Measurements from ENCODE around the gene RIPOR2.
"Not testable (repeated sequence)": the region's sequence is repeated elsewhere in the genome, so short reads cannot be mapped to it uniquely, and the experiment has no call there.

RIPOR2 gene

DNA sequence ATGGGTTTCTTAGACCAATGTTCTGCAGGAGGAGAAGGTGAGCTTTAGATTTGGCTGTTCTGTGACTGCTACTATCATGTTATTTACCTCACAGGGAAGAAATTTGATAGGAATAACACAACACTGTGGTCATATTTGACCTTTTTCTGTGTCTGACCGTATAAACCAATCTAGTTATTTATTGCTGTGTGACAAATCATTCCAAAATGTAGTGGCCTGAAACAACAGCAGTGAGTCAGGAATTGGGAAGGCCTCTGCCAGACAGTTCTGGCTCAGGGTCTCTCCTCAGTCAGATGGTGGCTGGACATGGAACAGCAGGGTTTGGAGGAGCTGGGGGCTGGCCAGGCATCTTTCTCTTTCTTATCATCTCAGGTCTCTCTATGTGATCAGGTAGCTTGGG lies 33.0 kb downstream of the RIPOR2 start:
- DNase-seq, result no peak

DNA sequence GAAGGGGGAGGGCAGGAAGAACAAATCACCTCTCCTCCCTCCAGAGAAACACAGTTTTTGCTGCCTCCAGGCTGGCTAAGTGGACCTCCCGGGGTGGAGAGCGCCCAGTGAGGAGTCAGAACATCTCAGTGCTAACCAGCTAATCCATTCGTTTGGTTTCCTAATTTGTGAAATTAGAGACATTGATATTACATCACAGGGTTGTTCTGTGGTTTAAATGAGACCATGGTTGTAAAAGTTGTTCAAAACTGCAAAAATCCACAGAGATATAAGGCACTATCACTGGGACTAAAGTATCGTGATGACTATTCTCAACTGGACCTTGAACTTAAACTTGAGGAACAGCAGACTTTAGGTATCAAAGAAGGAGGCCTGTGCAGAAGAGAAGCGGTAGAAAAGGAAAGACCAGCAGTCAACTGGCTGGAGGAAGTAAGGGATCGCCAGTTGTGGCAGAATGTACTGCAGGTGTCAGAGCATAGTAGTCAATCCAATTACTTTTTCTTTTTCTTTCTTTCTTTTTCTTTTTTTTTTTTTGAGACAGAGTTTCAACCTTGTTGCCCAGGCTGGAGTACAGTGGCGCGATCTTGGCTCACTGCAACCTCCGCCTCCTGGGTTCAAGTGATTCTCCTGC lies 33.9 kb downstream of the RIPOR2 start:
- DNase-seq, result no peak

DNA sequence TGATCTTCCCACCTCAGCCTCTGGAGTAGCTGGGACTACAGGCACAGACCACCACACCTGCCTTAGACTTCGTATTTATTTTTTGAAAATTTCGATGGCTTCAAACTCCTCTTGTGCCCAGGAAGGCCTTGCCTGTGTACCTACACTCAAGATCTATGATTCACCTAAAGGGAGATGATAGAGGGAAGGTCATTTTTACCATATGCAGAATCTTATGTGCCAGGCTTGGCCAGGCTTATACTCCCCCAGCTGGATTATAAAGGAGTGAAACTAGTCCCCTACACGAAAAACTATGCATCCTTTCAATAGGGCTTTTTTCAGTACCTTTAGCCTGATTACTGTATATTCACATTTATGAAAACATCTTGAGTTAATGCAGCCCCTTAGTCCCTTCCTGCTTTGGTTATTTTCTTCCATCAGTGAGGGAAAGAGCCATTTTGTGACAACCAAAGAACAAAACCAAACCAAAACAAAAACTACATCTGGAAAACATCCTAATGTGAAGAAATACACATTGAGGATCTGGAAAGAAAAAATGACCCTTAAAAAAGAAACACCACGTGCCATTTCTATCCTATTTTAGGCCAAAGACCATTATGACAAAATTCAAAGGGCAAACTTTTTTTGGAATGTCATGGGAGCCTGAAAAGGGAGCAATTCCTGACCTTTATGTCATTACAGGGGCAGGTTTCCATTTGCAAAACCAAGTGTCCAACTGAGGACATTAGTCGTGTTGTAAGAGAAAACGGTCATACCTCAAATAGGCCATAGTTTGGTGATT lies 34.7 kb downstream of the RIPOR2 start:
- DNase-seq, result no peak

DNA sequence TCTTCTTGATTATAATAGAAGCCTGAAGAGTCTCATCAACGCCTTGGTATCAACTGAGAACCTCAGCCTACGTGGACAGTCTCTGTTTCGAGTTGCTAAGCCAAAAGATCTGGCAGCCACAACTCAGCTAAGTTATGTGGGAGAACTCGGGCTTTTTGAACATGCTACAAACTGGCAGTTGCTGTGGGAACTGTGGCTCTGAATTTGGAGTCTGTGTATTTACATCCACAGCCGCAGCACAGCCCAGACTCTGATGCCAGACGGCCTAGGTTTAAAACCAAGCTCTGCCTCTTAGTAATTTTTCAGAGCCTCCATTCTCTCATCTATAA lies 35.8 kb downstream of the RIPOR2 start:
- no peak for DNase-seq

DNA sequence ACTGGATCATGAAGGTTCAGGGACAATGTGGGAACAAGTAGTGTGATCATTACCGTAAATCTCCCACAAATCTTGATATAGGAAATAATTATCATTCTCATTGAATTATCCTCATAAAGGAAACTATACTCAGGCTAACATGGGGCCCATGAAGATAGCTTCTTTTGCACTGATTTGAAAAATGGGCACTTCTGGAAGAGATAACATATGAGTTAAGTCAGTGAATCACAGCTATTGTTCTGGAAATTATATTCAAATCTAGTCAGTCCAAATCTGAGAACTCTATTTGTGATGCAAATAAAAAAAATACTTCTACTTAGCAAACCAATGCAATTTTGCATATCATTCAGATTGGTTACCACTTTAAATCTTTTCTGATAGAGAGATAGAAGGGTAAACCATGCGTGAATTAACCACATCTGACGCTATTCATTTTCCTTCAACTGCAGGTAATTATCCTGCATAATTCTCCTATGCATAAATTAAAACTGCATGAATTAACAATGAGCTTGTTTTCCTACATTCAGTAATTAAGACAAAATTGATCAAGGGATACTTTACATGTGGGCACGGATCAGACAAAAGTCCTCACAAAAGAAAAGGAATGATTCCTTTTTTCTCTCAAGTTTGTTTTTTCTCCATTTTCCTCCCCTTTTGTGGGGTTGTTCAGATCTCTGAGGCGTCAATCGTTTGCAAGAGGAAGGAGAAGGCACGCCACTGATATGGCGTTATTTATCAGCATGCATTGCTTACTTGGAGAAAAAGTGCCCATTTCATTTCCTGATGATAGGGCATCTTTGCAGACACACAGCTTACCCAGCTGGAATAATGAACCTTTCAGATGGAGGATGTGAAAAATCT lies 36.4 kb downstream of the RIPOR2 start:
- no peak for DNase-seq

DNA sequence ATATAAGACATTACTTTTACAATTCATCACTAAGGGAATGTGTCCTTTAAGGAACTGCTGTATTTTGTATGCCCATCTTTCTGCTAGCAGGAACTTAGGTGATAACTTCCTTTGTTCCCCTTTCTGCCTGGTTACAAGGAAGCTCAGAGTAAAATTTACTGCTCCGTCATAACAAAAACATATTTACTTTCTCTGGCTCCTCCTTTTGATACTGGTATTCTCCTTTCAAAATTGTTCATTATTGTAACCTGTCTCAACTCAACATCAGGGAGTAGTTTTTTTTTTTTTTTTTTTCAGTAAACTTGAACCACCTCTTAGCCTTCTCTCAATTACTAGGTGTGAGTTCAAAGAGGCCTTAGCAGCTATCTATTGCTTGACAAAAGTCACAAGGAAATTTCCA lies 37.1 kb downstream of the RIPOR2 start:
- DNase-seq, result no peak

DNA sequence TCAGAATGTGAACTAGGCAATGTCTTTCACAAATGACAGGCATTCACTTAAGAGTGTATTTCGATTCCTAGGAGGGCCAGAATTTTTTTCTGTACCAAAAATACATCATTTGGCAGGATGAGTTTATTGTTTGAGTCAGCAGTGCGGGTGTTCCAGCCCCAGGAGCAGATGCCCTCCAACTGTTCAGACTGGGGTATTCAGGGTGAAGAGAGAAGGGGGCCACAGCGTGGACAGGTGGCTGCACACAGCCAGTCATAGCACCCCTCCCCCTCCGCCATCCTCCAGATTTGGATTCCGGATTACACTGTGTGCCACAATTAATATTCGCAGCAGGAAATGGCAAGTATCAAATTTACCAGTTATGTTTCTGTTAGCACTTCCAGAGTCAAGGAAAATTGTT lies 38.6 kb downstream of the RIPOR2 start:
- no peak for DNase-seq

DNA sequence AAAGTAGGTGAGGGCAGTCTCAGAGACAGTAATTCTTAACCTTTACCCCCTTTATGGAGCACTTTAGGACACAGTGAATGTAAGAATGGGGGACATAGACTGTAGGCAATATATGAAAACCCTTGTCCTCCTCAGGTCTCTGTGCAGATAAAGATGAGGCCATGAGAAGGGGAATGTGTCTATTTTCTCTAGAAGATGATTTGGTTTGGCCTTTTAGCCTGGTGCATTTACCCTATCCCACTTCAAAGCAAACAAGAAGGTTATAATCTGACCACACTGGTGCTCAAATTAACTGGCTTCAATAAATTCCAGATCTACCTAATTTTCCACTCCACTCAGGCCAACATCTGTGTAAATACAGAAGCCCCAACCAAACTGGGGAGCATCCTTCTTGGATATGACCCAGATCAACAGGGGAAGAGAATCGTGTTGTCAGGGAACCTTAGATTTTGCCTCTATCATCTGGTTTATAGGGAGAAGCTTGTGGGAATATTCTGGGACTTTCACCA lies 42.4 kb downstream of the RIPOR2 start:
- DNase-seq, result no peak

DNA sequence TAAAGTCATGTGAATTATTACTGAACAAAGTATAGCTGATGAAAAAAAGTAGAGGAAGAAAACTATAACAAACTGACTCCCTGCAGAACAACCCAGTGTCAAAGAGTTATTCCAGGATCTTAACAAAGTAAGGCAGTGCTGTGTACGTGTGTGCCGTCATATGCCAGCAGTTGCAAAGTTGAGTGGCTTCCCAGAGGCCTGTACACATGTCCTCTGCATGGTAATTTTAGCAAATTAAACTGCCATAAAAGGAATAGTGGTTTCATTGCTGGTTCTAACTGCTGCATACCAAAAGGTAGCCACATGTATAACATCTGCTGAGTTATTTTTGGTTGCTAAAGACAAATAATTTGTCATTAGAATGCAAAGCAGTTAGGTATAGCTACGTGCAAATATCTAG lies 44.8 kb downstream of the RIPOR2 start:
- no peak for DNase-seq

DNA sequence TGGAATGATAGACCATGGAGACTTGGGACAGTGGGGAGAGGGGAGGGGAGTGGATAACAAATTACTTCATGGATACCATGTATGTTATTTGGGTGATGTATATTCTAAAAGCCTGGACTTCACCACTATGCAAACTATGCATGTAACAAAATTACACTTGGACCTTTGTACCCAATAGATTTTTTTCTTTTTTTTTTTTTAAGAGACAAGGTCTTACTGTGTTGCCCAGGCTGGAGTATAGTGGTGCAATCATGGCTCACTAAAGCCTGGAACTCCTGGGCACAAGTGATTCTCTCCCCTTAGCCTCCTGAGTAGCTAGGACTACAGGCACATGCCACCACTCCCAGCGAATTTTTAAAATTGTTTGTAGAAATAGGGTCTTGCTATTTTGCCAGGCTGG lies 45.3 kb downstream of the RIPOR2 start:
- no peak for DNase-seq

DNA sequence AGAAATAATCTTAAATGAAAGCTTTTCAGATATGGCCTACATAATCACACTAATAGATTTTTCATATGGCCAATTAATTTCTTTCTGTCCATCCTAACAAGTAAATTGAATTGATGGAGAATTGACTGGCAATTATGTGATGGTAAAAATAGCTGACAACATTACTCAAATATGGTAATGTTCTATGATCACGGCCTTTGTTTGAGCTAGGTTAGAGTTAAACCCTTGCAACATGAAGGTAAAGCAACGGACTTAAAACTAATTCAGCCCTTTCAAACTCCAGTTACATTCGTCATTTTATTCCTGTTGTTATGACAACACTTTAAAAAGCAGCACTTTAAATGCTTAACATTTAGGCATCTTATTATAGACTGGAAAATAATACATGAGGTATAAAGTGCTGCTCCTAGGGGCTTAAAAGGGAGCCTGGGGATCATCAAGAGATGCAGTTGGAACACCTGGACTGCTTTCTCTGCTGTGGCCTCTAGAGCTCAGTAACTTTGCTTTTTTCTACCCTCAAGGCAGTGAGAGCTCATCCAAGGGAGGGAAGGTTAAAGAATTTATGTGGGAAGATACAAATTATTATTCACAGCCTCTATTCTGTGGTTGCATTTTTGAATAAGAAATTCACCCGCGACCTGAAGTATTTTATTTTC lies 46.9 kb downstream of the RIPOR2 start:
- no peak for DNase-seq

DNA sequence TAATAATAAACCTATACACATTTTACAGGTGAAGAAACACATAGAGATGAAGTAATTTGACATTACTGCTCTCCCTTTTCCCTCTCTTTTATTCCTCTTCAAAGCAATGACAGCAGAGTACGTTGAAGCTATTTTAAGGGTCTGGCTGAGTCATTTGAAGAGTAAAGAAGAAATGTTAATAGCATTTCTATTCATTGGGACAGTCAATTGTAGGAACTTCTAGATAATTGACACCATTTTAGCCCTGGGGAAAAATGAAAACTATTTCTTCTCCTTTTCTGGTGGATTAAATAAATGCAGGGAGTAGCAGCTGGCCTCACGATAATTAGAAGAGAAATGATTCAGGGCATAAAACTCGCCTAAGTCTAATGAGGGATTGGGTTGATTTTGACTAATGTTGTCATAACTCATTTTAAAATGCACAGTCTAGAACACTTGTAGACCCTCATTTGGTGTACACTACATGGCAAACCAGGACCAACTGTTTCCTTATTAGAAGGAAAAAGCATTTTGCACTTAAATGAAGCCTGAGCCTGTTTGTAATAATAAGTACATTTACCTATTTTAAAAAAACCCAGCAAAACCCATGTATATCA lies 48.1 kb downstream of the RIPOR2 start:
- no peak for DNase-seq

DNA sequence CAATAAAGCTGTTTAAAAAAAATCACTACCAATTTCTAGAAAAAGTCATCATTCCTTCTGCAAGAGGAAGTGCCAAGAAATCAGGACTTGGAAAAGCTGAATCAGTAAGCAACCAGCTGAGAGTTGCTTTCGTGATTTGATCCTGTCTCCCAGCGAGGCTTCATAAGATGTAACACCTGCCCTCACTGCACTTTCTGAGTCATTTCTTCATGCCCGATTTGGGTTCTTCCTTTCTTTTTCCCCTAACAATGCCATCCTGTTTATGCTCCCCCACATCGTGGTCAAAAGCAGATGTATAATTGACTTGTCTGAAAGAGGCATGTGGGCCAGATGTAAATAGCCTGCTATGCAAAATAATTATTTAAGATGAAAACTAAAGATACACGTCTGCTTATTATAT lies 52.1 kb downstream of the RIPOR2 start:
- DNase-seq, result no peak

DNA sequence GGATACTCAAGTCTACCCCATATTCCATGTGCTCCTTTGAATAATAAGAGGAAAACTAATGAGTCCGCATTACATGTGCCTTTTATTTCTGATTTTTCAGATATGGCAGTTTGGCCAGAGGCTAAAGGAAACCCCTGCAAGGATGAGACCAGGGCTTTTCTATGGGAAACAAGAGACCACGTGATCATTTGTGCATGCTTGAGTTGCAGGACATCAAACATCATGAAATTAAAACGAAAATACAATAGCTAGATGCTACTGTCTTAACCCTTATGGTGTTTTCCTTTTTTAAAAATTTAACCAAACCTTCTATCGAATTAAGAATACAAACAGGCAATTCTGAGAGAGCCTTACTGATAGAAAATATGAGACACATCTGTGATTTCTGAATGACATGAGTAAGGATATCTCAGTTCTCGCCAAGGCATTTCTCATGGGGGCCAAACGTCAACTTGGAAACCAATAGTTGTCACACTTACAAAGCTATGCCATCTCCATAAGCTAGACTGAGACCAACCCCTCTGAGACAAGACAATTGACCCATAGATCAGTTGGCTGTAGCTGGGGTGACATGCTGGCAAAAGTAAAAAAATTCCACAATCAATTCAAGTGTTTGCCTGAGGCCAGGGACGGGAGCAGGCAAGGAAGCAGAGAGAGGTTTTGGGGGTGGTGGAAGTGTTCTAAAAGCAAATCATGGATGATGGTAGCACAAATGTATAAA lies 52.8 kb downstream of the RIPOR2 start:
- no peak for DNase-seq

DNA sequence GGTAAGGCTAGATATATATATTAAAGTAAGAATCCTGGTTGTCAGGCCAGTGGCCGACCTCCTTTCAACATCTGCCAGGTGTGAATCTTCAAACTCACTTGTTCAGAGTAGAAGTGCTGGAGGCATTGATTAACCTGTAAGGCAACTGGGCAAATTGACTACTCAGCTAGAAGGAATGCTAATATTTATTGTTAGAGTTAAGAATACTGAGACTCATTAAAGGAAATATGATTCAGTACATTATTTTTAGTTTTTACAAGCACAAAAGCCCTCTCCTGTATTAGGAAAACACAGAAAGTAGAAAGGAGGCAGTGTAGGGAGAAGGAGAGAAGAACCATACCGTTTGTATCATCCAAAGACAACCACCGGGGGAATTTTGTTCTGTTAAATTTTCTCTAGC lies 53.5 kb downstream of the RIPOR2 start:
- no peak for DNase-seq

DNA sequence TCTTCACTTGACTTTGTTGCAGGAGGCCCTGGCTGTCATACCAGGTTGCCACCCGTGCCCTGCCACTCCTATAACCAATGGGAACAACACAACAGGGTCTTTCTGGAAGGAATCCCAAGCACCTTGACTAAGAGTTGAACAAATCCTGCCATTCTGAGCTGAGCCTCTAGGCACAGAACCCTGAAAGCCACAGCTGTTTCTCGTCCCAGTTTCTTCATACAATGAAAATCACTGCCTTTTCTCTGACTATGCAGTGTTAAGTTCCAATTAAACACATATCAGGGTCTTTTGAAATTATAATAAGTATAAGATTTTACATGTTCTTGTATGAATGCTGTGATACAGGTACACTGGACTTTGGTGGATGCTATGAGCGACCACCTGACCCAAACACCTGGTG lies 54.4 kb downstream of the RIPOR2 start:
- no peak for DNase-seq

DNA sequence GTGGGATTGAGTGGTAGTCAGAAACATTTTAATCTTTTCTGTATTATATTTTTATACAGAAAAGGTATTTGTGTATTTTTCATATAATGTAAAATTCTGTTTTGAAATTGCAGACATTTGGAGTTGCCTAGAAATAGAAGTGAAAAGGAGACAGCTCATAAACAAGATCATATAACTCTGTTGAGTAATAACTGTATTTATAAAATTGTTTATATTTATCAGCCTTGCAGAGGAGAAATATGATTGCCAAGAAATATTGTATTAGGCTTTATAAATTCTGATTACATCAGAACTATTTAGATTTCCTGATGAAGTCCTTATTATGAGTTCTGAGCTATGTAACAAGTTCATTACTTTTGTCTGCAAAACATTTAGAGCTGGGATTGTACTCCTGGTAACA lies 55.3 kb downstream of the RIPOR2 start:
- DNase-seq, result no peak

DNA sequence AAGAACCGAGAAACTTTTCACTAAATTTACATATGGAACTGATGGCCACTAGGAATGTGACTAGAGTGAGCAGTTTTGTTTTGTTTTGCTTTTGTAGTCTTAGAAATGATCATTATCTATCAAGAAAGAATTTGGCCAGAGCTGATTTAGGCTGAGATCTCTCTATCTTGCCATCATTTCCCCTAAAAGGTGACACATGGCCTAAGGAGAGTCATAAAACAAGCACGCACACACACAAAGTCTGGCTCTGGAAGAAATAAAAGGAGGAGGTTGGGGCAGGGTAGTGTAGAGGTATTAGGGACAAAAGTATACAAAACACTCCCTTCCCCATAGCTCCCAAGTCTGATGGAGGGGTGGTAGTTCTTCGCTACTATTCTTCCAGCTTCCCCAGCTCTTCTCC lies 56.4 kb downstream of the RIPOR2 start:
- no peak for DNase-seq

DNA sequence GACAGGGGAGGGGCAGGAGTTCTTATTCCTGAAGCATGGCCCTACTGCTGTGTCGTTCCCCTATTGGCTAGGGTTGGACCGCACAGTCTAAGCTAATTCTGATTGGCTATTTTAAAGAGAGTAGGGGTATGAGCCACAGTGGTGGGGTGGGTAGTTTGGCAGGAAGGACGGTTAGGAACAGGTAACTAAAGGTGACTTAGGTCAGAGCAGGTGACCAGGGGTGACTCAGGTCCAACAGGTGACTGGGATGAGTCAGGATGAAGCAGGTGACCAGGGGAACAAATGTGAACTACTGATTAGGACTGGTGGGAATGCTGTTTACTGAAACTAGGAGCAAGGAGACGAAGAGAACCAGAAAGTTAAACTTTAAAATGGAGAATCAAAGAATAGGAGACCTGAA lies 58.0 kb downstream of the RIPOR2 start:
- not testable (repeated sequence) for DNase-seq

DNA sequence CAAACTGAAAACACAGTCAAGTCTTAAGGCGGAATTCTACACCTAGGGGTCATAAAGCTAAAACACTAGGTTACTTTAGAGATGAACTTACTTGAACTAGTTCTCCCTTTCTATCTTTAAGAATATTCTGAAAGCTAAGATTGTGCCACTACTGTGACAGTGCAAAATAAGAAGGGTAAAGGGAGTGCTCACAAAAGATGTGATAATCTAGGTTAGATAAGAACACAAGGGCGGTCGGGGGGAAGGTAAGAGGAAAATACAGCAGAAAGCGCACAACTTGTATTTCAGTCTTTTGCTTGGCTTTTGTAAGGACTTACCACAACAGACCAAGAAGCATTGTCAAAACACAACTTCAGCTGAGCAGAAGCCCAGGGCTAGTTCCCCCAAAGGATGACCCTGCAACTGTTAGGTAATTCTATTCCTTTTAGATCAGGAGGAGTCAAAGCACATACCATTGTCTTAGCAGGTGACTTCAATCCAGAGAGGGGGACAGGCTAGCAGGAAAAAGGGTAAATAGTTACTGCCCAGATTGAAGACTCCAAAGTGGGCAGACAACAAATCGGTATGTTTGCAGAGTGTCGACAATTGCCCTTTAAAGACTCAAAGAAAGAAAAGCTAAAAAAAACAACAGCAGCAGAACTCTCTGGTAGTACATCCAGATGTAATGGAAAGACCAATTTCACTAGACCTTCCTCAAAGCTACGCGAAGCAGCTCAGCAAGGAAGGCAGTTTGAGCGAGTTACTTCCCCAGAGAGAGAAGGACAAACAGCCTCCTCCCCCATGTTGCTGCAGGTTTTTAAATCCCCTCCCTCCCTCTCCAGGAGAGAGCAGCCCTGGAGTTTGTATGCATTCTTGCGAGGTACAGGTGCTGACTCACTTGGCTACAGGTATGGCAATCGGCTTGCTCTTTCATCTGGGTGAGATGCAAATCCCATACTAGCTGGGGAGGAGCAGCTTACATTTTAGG lies 59.0 kb downstream of the RIPOR2 start:
- DNase-seq, result no peak

DNA sequence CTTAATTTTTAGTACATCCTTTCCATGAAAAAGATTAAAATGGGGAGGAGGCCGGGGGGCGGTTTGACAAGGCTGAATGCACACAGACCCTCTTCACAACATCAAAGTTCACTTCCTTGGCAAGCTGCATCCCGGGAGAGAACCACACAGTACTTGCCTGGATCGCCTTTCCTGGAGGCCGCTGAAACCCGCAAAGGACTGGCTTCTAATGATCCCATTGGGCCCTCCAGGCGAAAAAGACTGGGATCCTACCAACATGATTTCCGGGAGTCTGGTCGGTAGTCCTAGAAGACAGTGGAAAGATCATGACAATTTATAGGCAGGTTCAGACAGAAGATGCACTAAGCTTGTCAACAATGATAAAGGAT lies 60.2 kb downstream of the RIPOR2 start:
- no peak for DNase-seq

Data from CD4-positive, alpha-beta T cell treated with Interferon alpha-2 for 1 hour (primary cell).